GM23338 (cell line): ENCODE data around the gene TRUB1. TPM values are rescaled to one million over a fixed set of nuclear protein-coding genes. Genes with fewer than 3 reads are reported as not detected.
"Not testable (repeated sequence)": the region's sequence is repeated elsewhere in the genome, so short reads cannot be mapped to it uniquely, and the experiment has no call there.

Experiments used
- ATAC-seq: fragments of 200-7000 bp; cut with Tn5 transposase; 3 replicates; pipeline ENCODE4 v1.9.1; 2020
- DNase-seq: peaks from one replicate; pipeline ENCODE4 v3.0.0-alpha.2; 2015; ENCODE audit warnings: low spot score
- H2AFZ ChIP-seq: fragments of 200-600 bp; sonication (generic); 2 replicates; pipeline ENCODE4 v1.8.0; 2016; ENCODE audit warnings: antibody characterized with exemption, mild to moderate bottlenecking, moderate library complexity
- H3F3A ChIP-seq: fragments of 200-600 bp; sonication (generic); replicated peaks from 2 replicates; pipeline ENCODE4 v1.8.0; 2017; ENCODE audit warnings: antibody characterized with exemption, mixed run types, low read depth
- H3K27ac ChIP-seq: fragments of 200-600 bp; sonication (generic); 2 replicates; pipeline ENCODE4 v1.6.1; 2016; ENCODE audit warnings: low read depth
- H3K27me3 ChIP-seq: fragments of 200-600 bp; sonication (generic); 2 replicates; pipeline ENCODE4 v1.8.0; 2016; ENCODE audit warnings: mild to moderate bottlenecking, mixed run types, moderate library complexity; ENCODE audit not compliant: insufficient read depth
- H3K36me3 ChIP-seq: fragments of 200-600 bp; sonication (generic); 2 replicates; pipeline ENCODE4 v1.8.0; 2016; ENCODE audit warnings: mild to moderate bottlenecking; ENCODE audit not compliant: insufficient read depth
- H3K4me1 ChIP-seq: fragments of 200-600 bp; sonication (generic); 2 replicates; pipeline ENCODE4 v1.8.0; 2016; ENCODE audit warnings: mild to moderate bottlenecking, moderate library complexity; ENCODE audit not compliant: insufficient read depth
- H3K4me2 ChIP-seq: fragments of 200-600 bp; sonication (generic); 2 replicates; pipeline ENCODE4 v1.7.1; 2017; ENCODE audit warnings: mixed run types
- H3K4me3 ChIP-seq: fragments of 200-600 bp; sonication (generic); 2 replicates; pipeline ENCODE4 v1.6.1; 2016; ENCODE audit warnings: mixed run types
- H3K79me2 ChIP-seq: fragments of 200-600 bp; sonication (generic); replicated peaks from 2 replicates; pipeline ENCODE4 v1.8.0; 2017; ENCODE audit warnings: mild to moderate bottlenecking; ENCODE audit not compliant: insufficient read depth
- H3K9me2 ChIP-seq: fragments of 200-600 bp; sonication (generic); 2 replicates; pipeline ENCODE4 v1.8.0; 2017; ENCODE audit not compliant: insufficient read depth
- H4K20me1 ChIP-seq: fragments of 200-600 bp; sonication (generic); replicated peaks from 2 replicates; pipeline ENCODE4 v1.8.0; 2017; ENCODE audit warnings: mild to moderate bottlenecking; ENCODE audit not compliant: insufficient read depth
- H3K27ac Mint-ChIP-seq: 2 replicates; pipeline ENCODE4 v1.8.0; 2020; ENCODE audit warnings: inconsistent platforms, mild to moderate bottlenecking, moderate library complexity, mixed read lengths
- H3K27me3 Mint-ChIP-seq: 3 replicates; pipeline ENCODE4 v1.8.0; 2022; ENCODE audit warnings: low read depth, mild to moderate bottlenecking, moderate library complexity, mixed read lengths, inconsistent platforms; ENCODE audit not compliant: insufficient read depth, poor library complexity
- H3K36me3 Mint-ChIP-seq: 3 replicates; pipeline ENCODE4 v1.8.0; 2021; ENCODE audit warnings: low read depth, mild to moderate bottlenecking, inconsistent platforms, moderate library complexity, mixed read lengths
- H3K4me1 Mint-ChIP-seq: 3 replicates; pipeline ENCODE4 v1.8.0; 2020; ENCODE audit warnings: mild to moderate bottlenecking, inconsistent platforms, mixed read lengths
- H3K4me3 Mint-ChIP-seq: 3 replicates; pipeline ENCODE4 v1.8.0; 2021; ENCODE audit warnings: moderate library complexity, mild to moderate bottlenecking, inconsistent platforms, mixed read lengths
- H3K9me3 Mint-ChIP-seq: 3 replicates; pipeline ENCODE4 v1.8.0; 2020; ENCODE audit warnings: moderate library complexity, mild to moderate bottlenecking, inconsistent platforms, mixed read lengths
- CREB1 ChIP-seq: fragments of 250-450 bp; sonication (Bioruptor Pico); IDR thresholded peaks from 2 replicates; pipeline ENCODE4 v1.5.0; 2020; ENCODE audit warnings: low read depth, mild to moderate bottlenecking, moderate library complexity
- NANOG ChIP-seq: IDR thresholded peaks from 2 replicates; pipeline ENCODE4 v1.6.1; 2016; ENCODE audit warnings: antibody characterized with exemption, borderline replicate concordance
- REST ChIP-seq: IDR thresholded peaks from one replicate; pipeline ENCODE4 v1.6.1; 2018; ENCODE audit warnings: antibody characterized with exemption; ENCODE audit not compliant: unreplicated experiment
- STAT1 ChIP-seq: IDR thresholded peaks from one replicate; pipeline ENCODE4 v1.6.1; 2016; ENCODE audit warnings: antibody characterized with exemption; ENCODE audit not compliant: unreplicated experiment
- ZNF114 ChIP-seq: fragments of 250-450 bp; sonication (Bioruptor Pico); IDR thresholded peaks from 2 replicates; pipeline ENCODE4 v1.5.0; 2020; ENCODE audit warnings: mild to moderate bottlenecking, moderate library complexity
- ZNF331 ChIP-seq: fragments of 250-450 bp; sonication (Bioruptor Pico); IDR thresholded peaks from 2 replicates; pipeline ENCODE4 v1.5.0; 2020; ENCODE audit warnings: low read depth, mild to moderate bottlenecking, moderate library complexity
- polyA plus RNA-seq: library from polyadenylated mRNA; unstranded; fragments of >200 nt; fragmentation: Nextera tagmentation; extraction: Ambion mirVana; gene quantifications from 2 replicates; pipeline ENCODE4 v1.2.1, GENCODE V29; 2016
- total RNA-seq: library from RNA; depleted of rRNA; stranded (reverse); fragments of >200 nt; shearing (Covaris generic); gene quantifications from 2 replicates; pipeline ENCODE4 v1.2.3, GENCODE V29; 2014
- TF ChIP-seq, protein P1 (sequence below): IDR thresholded peaks from 2 replicates; pipeline ENCODE4 v1.6.1; 2016; ENCODE audit warnings: antibody characterized with exemption

TRUB1 gene
- total and polyA plus RNA-seq, 2 experiments from 2014 or later, result 15.5 to 34.5 TPM

- TF ChIP-seq STAT1, result no peak
Observed at GRCh38 chr10:114937962-114938855, at the start of gene TRUB1 (continued).

GRCh38 chr10:114893251-114893650 lies 44.7 kb upstream of the TRUB1 start:
- DNase-seq (no peak), ATAC-seq (no peak)
- Mint-ChIP-seq H3K27me3 (no peaks in the 10 kb centered on the region), H3K9me3 (peaks cover 3% of the 10 kb centered on the region; the same call in 1 of the 3 replicates), H3K27ac (no peak overlapping the region), H3K4me3 (no peak overlapping the region), H3K4me1 (peaks cover 12% of the 10 kb centered on the region), H3K36me3 (no peaks in the 10 kb centered on the region)
- no peaks in the 10 kb centered on the region for H3K27me3 ChIP-seq
- H3K4me1 ChIP-seq, result no peaks in the 10 kb centered on the region
- no peak overlapping the region for H3K27ac ChIP-seq
- H3K79me2 ChIP-seq, result no peaks in the 10 kb centered on the region
- H3K4me2 ChIP-seq, result no peak overlapping the region
- no peaks in the 10 kb centered on the region for H4K20me1 ChIP-seq
- H2AFZ ChIP-seq, result no peak overlapping the region
- H3K36me3 ChIP-seq, result no peaks in the 10 kb centered on the region
- TF ChIP-seq NANOG, result no peak
- TF ChIP-seq ZNF114 (CRISPR knock-in tag), result no peak
- TF ChIP-seq, protein P1, sequence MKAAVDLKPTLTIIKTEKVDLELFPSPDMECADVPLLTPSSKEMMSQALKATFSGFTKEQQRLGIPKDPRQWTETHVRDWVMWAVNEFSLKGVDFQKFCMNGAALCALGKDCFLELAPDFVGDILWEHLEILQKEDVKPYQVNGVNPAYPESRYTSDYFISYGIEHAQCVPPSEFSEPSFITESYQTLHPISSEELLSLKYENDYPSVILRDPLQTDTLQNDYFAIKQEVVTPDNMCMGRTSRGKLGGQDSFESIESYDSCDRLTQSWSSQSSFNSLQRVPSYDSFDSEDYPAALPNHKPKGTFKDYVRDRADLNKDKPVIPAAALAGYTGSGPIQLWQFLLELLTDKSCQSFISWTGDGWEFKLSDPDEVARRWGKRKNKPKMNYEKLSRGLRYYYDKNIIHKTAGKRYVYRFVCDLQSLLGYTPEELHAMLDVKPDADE, result no peak
- 0 out of 2 replicates have a peak, but pooled peaks cover 4% of the 10 kb centered on the region for H3K9me2 ChIP-seq
- H3K4me3 ChIP-seq, result no peak overlapping the region
- H3F3A ChIP-seq, result no peaks in the 10 kb centered on the region

- DNase-seq (no peak), ATAC-seq (no peak)
- Histone ChIP-seq H3K4me2 (no peak overlapping the region), H3K9me2 (0 out of 2 replicates have a peak, but pooled peaks cover 4% of the 10 kb centered on the region), H2AFZ (no peak overlapping the region), H3K4me3 (no peak overlapping the region), H3F3A (no peaks in the 10 kb centered on the region), H3K79me2 (no peaks in the 10 kb centered on the region), H3K27me3 (no peaks in the 10 kb centered on the region), H4K20me1 (no peaks in the 10 kb centered on the region), H3K4me1 (no peaks in the 10 kb centered on the region), H3K36me3 (no peaks in the 10 kb centered on the region), H3K27ac (no peak overlapping the region)
- no peaks in the 10 kb centered on the region for H3K36me3 Mint-ChIP-seq
- no peaks in the 10 kb centered on the region for H3K27me3 Mint-ChIP-seq
- peaks cover 3% of the 10 kb centered on the region; the same call in 1 of the 3 replicates for H3K9me3 Mint-ChIP-seq
- peaks cover 12% of the 10 kb centered on the region for H3K4me1 Mint-ChIP-seq
- TF ChIP-seq ZNF331 (CRISPR knock-in tag) (no peak), CREB1 (no peak), REST (no peak)
- TF ChIP-seq, protein P1, result no peak
- no peak overlapping the region for H3K27ac Mint-ChIP-seq
- H3K4me3 Mint-ChIP-seq, result no peak overlapping the region
Observed at GRCh38 chr10:114894911-114895310, 43.1 kb upstream of the TRUB1 start.

GRCh38 chr10:114897011-114897410 lies 41.0 kb upstream of the TRUB1 start:
- H3K9me3 Mint-ChIP-seq, H4K20me1 ChIP-seq, H3K4me3 ChIP-seq, DNase-seq, H3K27me3 Mint-ChIP-seq, H2AFZ ChIP-seq, H3K4me2 ChIP-seq, H3K27me3 ChIP-seq, H3K36me3 Mint-ChIP-seq, H3K4me1 ChIP-seq, H3K27ac Mint-ChIP-seq, H3K36me3 ChIP-seq, H3K27ac ChIP-seq, H3F3A ChIP-seq, H3K79me2 ChIP-seq, H3K4me3 Mint-ChIP-seq, ATAC-seq, H3K9me2 ChIP-seq: not testable (repeated sequence)
- peaks cover 14% of the 10 kb centered on the region for H3K4me1 Mint-ChIP-seq
